GM18868 (cell line): Measurements from ENCODE around the gene DOCK3.
"Not testable (repeated sequence)": the region's sequence is repeated elsewhere in the genome, so short reads cannot be mapped to it uniquely, and the experiment has no call there.

ENCODE experiments used
- ATAC-seq: cut with Tn5 transposase; IDR thresholded peaks from one replicate; pipeline ENCODE4 v1.9.1; 2021; ENCODE audit warnings: mild to moderate bottlenecking, moderate library complexity; ENCODE audit not compliant: unreplicated experiment

The DOCK3 gene

DNA sequence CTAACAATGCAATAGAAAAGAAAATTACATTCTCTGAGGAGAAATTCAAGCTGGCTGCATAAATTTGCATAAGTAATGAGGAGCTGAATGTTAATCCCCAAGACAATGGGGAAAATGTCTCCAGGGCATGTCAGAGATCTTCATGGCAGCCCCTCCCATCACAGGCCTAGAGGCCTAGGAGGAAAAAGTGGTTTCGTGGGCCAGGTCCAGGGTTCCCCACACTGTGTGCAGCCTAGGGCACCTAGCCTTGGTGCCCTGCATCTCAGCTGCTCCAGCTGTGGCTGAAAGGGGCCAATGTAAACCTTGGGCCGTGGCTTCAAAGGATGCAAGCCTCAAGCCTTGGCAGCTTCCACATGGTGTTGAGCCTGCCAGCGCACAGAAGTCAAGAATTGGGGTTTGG is 511.7 kb downstream of the DOCK3 start:
- ATAC-seq = not testable (repeated sequence)

DNA sequence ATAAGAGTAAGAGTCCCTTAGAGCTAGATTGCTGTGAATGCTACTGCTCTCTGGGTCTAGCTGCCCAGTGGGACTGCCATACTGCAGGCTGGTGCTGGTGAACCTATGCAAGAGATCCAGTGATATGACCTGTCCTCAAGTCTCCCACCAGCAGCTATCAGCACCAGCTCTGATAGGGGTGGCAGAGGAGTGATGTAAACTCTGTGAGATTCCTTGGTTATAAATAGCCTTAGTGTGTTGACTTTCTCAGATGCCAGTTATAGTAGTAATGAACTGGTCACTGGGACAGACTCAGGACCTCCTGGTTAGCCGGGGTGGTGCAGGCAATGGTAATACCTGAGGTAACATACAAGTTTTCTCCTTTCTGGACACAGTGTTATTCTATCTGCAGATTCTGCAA is 515.5 kb downstream of the DOCK3 start:
- ATAC-seq = no peak

DNA sequence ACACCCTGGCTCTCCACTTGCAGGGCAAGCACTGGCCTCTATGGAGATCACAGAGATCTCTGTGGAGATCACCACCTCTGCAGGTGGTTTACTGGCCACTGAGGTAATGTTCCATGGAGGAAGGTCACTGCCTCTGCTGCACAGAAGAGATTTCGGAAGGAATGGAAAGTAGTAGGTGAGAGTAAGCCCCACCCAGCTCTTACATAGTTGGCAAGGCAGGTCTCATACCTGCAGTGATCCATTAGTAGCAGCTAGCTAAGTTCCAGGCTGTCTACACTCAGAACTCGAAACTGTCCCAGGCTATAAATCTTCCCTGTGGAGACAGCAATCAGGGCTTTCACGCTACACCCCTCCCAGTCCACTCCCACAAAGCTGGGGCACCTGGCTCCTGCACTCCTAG is 516.1 kb downstream of the DOCK3 start:
- ATAC-seq = no peak

DNA sequence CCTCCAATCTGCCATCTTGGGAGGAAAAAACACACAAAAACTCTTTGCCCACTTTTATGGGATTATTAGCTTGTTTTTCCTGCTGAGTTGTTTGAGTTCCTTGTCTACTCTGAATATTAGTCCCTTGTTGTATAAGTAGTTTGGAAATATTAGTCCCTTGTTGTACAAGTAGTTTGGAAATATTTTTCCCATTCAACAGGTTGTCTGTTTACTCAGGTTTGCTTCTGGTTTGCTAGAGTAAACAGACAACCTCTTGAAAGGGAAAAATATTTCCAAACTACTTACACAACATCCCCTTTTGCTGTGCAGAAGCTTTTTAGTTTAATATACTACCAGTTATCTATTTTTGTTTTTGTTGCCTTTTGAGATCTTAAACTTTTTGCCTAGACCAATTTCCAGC is 517.0 kb downstream of the DOCK3 start:
- ATAC-seq = no peak

DNA sequence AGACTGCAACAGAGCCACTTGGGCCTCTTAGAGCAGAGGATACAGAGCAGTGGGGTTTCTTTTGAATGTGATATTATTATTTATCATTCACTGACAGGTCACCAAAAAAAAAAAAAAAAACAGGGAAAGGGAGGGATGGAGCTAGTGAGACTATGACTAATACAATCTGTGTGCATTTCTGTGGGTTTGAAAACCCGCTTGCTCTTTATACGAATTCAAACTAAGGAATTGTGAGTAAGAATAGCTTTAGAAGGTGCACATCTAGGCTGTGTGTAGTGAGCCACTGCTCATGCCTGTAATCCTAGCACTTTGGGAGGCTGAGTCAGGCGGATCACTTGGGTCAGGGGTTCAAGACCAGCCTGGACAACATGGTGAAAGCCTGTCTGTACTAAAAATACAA is 523.8 kb downstream of the DOCK3 start:
- no peak for ATAC-seq

DNA sequence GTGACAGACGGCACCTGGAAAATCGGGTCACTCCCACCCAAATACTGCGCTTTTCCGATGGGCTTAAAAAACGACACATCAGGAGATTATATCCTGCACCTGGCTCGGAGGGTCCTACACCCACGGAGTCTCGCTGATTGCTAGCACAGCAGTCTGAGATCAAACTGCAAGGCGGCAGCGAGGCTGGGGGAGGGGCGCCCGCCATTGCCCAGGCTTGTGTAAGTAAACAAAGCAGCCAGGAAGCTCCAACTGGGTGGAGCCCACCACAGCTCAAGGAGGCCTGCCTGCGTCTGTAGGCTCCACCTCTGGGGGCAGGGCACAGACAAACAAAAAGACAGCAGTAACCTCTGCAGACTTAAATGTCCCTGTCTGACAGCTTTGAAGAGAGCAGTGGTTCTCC is 524.6 kb downstream of the DOCK3 start:
- not testable (repeated sequence) for ATAC-seq

DNA sequence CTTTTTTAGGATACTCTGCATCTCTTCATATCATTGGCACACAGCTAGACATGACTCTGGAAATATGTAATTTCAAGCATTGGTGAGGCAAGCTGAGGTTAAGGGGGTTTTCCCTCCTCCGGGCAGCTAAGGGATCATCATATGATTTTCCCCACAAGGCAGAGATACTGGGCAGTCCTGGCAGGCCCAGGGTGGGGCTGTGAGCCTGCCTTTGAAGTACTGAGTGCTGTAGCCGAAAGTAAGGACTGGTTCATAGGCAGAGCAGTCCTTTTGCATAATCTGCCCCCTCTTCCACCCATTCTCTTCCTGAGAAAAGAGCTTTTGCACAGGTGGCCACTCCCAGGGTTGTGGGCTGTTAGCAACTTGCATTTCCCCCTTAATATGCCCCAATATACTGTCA is 541.6 kb downstream of the DOCK3 start:
- ATAC-seq = no peak

DNA sequence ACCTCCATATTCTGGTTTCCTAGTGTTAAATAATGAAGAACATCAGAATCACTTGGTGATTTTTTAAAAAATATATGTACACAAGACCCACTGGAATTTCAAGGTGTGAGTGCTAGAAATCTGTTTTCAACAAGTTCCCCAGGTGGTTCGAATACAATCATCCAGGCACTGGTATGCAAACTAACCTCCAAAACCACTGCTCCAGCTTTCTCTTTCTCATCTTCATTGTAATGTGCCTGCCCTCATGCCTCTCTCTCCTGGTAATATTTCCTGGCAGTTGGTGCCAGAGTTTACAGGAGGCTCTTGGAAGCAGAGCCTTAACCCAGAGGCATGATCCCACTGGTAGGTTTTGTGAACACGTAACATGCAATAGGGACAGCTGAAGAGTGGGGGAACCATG is 547.2 kb downstream of the DOCK3 start:
- ATAC-seq = no peak

DNA sequence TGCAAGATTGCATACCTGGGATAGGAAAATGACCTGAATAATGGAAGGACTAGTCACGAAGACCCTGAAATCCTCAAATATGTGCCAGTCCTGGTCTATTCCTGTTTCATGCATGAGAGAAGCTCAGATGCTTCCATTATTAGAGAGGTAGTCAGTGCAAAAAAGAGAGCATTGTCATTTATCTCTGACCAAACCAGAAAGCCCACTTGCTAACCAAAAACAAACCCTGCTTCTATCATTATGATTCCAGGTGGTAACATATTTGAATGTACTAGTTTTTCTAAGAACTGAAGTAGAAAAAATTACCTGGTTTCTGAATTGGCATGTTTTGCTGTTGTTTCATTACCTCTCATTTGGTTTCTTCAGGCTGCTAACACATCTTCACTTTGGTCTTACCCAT is 549.6 kb downstream of the DOCK3 start:
- no peak for ATAC-seq

DNA sequence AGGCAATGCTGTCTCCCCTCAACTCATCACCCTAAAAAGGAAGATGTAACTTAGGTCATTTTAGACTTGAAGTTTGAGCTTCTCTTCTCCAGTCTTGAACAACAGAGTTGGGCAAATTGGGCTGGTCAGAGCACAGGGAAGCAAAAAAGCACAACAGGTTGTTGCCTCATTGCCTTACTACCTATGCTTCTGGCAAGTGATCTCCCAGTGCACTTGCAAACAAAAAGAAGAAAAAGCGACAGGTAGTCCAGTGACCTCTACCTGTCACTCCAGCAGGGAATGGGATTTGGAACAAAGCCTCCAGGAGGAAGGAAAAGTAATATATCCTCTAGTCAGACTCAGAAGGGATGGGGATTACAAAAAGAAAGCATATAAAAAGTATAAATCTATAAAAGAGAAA is 550.1 kb downstream of the DOCK3 start:
- ATAC-seq = no peak

DNA sequence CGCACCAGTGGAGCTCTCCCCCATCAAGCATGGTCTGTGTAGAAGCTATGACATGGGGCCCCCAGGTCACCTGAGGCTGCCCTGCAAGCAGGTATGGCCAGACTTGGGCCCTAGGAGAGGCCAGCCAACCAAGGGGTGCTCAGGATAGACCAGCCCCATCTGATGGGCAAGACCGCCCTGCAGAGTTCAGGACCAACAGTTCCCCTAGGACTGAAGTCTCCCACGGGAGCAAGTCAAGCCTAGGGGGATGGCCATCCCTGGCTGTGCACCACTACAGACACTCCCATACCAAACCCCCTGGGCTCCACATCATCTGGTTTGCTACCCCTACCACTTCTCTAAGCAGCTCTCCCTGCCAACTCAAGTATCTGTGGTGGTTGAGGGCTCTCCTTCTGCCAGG is 568.2 kb downstream of the DOCK3 start:
- no peak for ATAC-seq

DNA sequence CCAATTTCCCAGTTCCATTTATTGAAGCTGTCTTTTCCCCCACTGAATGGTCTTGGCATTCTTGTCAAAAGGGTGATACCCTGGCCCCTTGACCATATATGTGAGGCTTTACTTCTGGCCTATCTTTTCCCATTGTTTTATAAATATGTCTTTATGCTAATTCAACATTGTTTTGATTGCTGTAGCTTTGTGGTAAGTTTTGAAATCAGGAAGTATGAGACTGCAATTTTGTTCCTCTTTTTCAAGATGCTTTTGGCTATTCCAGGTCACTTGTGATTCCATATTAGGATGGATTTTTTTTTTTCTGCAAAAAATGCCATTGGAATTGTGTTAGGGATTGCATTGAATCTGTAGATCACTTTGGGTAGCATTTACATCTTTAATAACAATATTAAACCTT is 569.2 kb downstream of the DOCK3 start:
- ATAC-seq = no peak

DNA sequence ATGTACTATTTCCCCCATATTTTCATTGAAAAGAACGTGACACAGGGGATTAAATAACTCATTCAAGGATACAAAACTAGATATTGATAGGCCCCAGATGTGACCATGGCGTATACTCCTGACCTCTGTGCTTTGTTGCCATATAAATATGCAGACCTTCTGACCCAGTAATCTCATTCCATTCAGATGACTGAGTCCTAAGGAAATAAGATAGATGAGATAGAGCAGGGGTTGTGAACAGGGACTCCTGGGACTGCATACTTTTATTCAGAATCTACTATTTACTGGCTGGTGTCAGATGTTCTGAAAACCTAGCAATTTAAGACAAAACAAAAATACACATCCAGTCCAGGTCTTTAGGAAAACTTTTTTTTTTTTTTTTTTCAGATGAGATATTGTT is 571.1 kb downstream of the DOCK3 start:
- no peak for ATAC-seq

DNA sequence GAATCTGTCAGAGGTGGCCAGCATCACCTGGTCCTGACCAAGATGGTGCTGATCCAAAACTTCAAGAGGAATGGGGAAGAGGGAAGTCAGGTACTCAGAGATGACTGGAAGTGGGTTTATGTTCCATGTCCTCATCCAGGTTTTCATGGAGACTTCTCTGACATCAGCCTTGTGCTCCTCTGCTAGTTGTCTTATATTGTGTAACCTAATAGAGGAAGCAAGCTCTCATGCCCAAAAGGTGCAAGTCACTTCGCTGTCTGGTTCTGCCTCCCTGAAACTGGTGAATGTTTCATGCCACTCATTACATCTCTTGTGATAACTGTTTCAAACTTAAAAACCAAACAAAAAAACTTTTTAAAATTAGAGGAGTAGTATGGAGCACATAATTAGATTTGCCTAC is 583.1 kb downstream of the DOCK3 start:
- ATAC-seq = no peak

DNA sequence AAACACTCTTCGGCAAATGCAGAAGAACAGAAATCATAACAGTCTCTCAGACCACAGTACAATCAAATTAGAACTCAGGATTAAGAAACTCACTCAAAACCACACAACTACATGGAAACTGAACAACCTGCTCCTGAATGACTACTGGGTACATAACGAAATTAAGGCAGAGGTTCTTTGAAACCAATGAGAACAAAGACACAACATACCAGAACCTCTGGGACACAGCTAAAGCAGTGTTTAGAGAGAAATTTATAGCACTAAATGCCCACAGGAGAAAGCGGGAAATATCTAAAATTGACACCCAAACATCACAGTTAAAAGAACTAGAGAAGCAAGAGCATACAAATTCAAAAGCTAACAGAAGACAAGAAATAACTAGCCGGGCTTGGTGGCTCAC is 589.4 kb downstream of the DOCK3 start:
- ATAC-seq = not testable (repeated sequence)

DNA sequence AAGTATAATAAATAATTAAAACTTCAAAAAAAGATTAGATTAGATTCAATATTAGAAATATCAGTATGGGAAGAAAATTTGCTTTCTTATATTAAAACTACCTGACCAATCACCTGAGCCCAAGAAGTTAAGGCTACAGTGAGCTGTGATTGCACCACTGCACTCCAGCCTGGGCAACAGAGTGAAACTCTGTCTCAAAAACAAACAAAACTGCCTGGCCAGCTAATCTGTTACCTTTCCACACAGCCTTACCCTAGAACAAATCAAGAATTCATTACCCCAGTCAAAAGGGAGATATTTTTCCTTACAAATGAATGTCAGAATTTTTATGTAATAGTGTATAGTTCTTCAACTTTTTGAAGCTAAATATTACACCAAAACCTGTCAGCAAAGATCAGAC is 593.4 kb downstream of the DOCK3 start:
- ATAC-seq = no peak

DNA sequence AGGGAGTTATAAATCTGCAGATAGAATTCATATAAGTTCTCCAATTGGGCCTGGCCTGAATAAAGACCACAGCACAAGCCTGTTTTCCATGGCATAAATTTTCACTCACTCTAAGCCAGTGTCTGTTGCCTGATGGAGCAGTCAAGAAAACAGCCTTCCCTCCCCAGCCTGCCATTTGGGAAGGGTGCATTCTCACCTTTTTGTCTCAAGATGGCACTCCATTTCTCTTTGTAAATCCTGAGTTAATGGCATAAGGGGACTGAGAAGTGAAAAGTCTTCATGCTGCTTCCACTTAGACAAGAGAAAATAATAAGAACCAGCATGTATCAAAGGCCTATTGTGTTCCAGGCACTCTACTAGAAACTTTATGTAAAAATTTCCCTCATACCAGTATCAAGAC is 594.7 kb downstream of the DOCK3 start:
- ATAC-seq = no peak

DNA sequence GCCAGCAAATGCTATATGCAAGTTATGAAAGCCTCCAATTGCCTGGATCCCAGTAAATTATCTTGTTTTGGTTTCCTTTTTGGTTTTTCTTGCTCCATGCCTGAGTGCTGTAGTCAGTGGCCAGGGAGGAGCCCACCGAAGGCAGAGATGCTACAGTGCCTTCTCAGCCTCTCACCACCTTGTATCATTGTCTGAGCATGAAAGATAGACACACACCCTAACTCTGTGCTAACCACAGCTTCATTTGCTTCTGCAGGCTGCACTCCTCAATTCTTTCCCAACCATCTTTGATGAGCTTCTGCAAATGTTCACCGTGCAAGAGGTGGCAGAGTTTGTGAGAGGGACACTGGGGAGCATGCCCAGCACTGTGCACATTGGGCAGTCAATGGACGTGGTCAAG is 595.8 kb downstream of the DOCK3 start:
- no peak for ATAC-seq

DNA sequence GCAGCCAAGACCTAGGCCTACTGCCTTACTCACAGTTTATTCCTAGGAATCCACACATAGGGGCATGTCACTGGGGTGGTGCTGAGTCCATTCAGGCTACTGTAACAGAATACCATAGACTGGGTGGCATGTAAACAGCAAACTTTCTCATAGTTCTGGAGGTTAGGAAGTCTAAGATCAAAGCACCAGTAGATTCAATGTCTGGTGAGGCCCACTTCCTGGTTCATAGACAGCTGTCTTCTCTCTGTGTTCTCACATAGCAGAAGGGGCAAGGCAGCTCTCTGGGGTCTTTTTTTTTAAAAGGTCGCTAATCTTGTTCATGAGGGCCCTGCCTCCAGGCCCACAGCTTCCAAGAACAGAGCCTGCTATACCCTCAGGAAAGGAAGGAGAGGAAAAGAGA is 596.4 kb downstream of the DOCK3 start:
- no peak for ATAC-seq

DNA sequence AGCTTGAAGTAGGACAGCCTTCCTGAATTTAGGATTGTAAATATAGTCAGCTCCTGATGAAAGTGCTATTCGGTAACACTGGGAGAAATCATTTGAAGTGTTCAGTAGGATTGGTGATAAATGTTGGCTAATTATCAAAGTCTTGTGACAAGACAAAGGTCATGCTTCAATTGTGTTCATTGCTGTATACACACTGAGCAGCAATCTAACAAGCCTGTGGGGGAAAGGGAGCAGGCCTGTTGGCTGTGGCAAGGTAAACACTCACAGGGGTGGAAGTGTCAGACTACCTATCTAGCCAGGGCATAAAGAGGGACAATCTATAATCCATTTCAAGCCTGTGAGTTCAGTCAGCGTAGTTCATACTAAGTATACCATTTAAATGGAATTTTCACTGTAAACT is 599.3 kb downstream of the DOCK3 start:
- no peak for ATAC-seq

DNA sequence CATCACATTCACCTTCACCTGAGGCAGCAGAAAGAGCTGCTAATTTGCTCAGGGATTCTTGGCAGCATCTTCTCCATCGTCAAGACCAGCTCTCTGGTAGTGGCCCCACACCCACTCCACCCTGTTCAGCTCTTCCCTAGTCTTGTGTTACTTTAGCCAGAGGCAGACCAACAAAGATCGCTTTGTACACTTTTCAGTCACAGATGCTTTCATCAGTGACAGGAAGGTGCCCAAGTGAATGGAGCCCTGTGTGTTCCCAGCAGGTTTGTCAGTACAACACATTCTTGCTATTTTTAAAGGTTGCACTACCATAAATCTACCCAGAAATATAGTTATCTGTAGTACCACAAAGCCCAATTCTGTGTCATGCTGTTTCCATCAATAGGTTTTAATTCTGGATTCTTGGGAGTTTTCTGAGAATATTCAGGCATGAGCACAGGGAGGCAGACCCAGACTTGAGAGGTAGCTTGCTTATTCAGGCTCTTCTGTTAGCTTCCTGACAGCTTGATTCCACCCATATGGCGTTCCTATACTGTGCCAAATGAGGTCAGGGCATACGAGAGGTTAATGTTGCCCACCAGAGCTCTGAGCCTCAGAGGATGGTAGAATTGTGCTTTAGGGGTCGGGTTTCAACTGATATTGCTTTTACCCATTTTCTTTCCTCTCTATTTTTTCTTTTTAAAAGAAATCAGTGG is 600.5 kb downstream of the DOCK3 start:
- ATAC-seq = no peak

DNA sequence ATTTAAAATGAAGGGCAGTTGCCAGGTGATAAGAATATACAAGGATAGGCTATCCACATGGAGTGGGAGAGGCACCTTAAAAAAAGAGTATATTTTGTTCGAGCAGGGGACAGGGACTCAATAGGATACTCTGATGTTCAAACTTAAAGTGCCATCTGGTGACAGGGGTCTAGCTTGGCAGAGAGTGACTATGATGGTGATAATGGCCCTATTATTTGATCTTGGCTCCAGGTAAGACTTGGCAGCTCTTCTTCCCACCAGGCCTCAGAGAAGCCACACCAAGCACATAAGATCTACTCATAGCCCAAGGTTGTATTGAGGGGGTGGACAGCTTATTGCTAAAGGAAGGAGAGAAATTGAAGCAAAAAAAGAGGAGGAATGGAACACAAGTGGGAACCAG is 601.3 kb downstream of the DOCK3 start:
- ATAC-seq = no peak

DNA sequence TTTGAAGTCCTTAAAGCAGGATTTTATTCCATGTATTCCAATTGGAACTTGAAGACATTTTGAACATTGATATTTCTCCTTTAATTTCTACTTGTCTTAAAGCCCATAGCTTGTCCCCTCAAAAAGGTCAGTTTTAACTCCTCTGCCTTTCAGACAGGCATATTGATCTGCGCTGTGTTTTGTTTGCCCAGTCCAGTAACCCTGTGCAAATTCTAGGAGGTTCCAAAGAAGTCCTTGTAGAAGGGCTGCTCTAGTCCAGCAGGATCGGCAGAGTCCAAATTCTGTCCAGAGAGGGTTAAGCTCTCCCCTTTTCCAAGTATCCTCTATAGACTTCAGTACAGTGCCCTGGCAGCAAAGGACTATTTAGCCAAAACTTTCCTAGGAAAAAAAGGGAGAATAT is 604.7 kb downstream of the DOCK3 start:
- no peak for ATAC-seq

DNA sequence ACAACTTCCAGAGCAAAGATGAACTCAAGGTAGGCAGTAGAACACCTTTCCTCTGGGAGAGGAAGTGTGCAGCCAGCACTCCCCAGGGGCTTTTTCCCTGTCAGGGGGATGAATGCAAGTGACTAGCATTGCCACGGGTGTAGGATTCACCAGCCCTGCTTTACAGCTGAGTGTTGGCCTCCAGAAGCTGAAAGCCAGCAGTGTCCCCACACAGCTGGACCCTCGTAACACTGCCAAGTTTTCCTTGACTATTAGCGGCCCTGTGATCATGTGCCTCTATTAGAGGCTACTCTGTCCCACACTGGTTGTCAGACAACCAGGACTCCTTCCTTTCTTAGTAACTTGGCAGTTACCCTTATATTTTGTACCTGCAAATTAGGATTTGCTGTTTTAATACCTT is 605.4 kb downstream of the DOCK3 start:
- no peak for ATAC-seq
